Osteocyte (in vitro differentiated cells): ENCODE measurements around the gene LYVE1. TPM values are rescaled to one million over a fixed set of nuclear protein-coding genes. Genes with fewer than 3 reads are reported as not detected.

ENCODE experiments used
- DNase-seq: peaks from one replicate; pipeline ENCODE4 v3.0.0; 2021; ENCODE audit warnings: mixed read lengths; ENCODE audit not compliant: unreplicated experiment; ENCODE audit errors: extremely low spot score
- H3K27ac Mint-ChIP-seq: one replicate; pipeline ENCODE4 v1.8.0; 2021; ENCODE audit warnings: mild to moderate bottlenecking, mixed read lengths; ENCODE audit not compliant: unreplicated experiment
- H3K27me3 Mint-ChIP-seq: one replicate; pipeline ENCODE4 v1.8.0; 2021; ENCODE audit warnings: mixed read lengths; ENCODE audit not compliant: unreplicated experiment
- H3K36me3 Mint-ChIP-seq: one replicate; pipeline ENCODE4 v1.8.0; 2021; ENCODE audit warnings: mixed read lengths; ENCODE audit not compliant: unreplicated experiment
- H3K4me1 Mint-ChIP-seq: one replicate; pipeline ENCODE4 v1.8.0; 2021; ENCODE audit warnings: mixed read lengths; ENCODE audit not compliant: unreplicated experiment
- H3K4me3 Mint-ChIP-seq: one replicate; pipeline ENCODE4 v1.8.0; 2021; ENCODE audit warnings: mild to moderate bottlenecking, moderate library complexity, mixed read lengths; ENCODE audit not compliant: unreplicated experiment
- H3K9me3 Mint-ChIP-seq: one replicate; pipeline ENCODE4 v1.8.0; 2021; ENCODE audit warnings: mixed read lengths; ENCODE audit not compliant: unreplicated experiment
- CTCF ChIP-seq: fragments of 200-600 bp; sonication (generic); IDR thresholded peaks from 2 replicates; pipeline ENCODE4 v1.5.0; 2021; ENCODE audit warnings: antibody characterized with exemption, mild to moderate bottlenecking, moderate library complexity
- total RNA-seq: library from RNA; stranded (reverse); gene quantifications from 2 replicates; pipeline ENCODE4 v1.2.1, GENCODE V29; 2021

The LYVE1 gene
- total RNA-seq, 1 donor from 2014 or later = 1.5 TPM

GRCh38 chr11:10537600-10537999, 30.9 kb downstream of the LYVE1 start:
- DNase-seq = no peak
- TF ChIP-seq CTCF = no peak
- peak overlapping the region; percentile 70 for H3K27ac Mint-ChIP-seq
- H3K27me3 Mint-ChIP-seq = no peaks in the 10 kb centered on the region
- H3K4me3 Mint-ChIP-seq = no peak overlapping the region
- peaks cover 12% of the 10 kb centered on the region for H3K36me3 Mint-ChIP-seq
- no peaks in the 10 kb centered on the region for H3K9me3 Mint-ChIP-seq
- peaks cover 47% of the 10 kb centered on the region for H3K4me1 Mint-ChIP-seq

- Mint-ChIP-seq H3K36me3 (peaks cover 28% of the 10 kb centered on the region), H3K4me1 (peaks cover 52% of the 10 kb centered on the region), H3K27me3 (no peaks in the 10 kb centered on the region), H3K27ac (no peak overlapping the region), H3K4me3 (no peak overlapping the region), H3K9me3 (no peaks in the 10 kb centered on the region)
- TF ChIP-seq CTCF = no peak
- no peak for DNase-seq
Measured at GRCh38 chr11:10534316-10534715, 34.1 kb downstream of the LYVE1 start.

DNA sequence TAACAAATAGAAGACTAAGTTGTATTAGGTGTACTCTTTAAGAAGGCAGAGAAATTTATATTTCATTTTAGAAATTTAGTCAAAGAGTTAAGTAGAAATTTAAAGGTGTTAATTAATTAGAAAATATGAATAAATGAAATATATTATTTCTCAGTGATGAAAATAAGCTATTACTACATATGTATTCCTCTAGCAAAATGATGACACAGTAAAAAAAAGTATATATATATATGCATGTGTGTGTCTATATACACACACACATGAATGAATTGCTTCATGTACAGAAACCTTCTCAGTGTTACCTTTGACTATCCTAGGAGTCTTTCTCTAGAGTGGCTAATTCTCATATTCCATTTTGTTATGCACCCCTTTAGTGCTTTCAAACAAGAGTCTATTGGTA, 35.1 kb downstream of the LYVE1 start:
- peaks cover 52% of the 10 kb centered on the region for H3K4me1 Mint-ChIP-seq

GRCh38 chr11:10532526-10532925, 35.9 kb downstream of the LYVE1 start:
- DNase-seq = no peak
- no peak overlapping the region for H3K27ac Mint-ChIP-seq
- no peaks in the 10 kb centered on the region for H3K27me3 Mint-ChIP-seq
- no peaks in the 10 kb centered on the region for H3K9me3 Mint-ChIP-seq
- H3K4me1 Mint-ChIP-seq = peaks cover 51% of the 10 kb centered on the region
- peaks cover 28% of the 10 kb centered on the region for H3K36me3 Mint-ChIP-seq
- TF ChIP-seq CTCF = no peak
- H3K4me3 Mint-ChIP-seq = no peak overlapping the region

More for the DNA sequence above, 35.1 kb downstream of the LYVE1 start:
- Mint-ChIP-seq H3K9me3 (no peaks in the 10 kb centered on the region), H3K4me3 (no peak overlapping the region), H3K27me3 (no peaks in the 10 kb centered on the region), H3K36me3 (peaks cover 28% of the 10 kb centered on the region), H3K27ac (no peak overlapping the region)
- DNase-seq = no peak
- TF ChIP-seq CTCF = no peak

GRCh38 chr11:10529279-10529678, 39.2 kb downstream of the LYVE1 start:
- Mint-ChIP-seq H3K36me3 (peaks cover 44% of the 10 kb centered on the region), H3K4me3 (no peak overlapping the region), H3K27me3 (no peaks in the 10 kb centered on the region), H3K4me1 (peaks cover 49% of the 10 kb centered on the region), H3K27ac (peak overlapping the region; percentile 72), H3K9me3 (no peaks in the 10 kb centered on the region)
- DNase-seq = no peak
- TF ChIP-seq CTCF = no peak
